ENCODE results near the gene FZD8. TPM values are rescaled to one million over a fixed set of nuclear protein-coding genes. Genes with fewer than 3 reads are reported as not detected.

The FZD8 gene
- total RNA-seq, 1 donor from 2014 or later, result 6.6 TPM

DNA sequence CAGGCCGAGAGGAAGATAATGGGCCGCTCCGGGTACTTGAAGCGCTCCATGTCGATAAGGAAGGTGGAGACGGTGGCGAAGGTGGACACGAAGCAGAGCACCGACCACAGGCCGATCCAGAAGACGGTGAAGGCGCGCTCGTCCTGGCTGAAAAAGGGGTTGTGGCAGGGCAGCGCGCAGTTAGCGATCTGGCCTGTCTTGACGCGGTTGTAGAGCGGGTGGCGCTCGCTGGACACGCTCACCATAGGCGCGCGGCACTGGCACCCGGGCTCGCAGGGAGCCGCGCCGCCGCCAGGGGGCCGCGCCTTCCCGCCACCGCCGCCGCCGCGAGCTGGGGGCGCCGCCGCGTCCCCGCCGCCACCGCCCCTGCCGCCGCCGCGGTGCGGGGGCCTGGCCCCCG is 1.6 kb downstream of the FZD8 start:
- H3K9me3 ChIP-seq (replicated peaks), result no peaks in the 10 kb centered on the region
- DNase-seq, result peak; percentile 69
- H3K27me3 ChIP-seq (ENCODE audit: low read depth), result no peaks in the 10 kb centered on the region
- intact Hi-C loops (cut with micrococcal nuclease), result no loop called here
- H3K27ac ChIP-seq (replicated peaks), result peak overlapping the region; percentile 99
- peaks cover 72% of the 10 kb centered on the region for H3K4me1 ChIP-seq
- no peaks in the 10 kb centered on the region for H3K36me3 ChIP-seq
- peak overlapping the region; percentile 88 for H3K4me3 ChIP-seq
- TF ChIP-seq, protein P1, sequence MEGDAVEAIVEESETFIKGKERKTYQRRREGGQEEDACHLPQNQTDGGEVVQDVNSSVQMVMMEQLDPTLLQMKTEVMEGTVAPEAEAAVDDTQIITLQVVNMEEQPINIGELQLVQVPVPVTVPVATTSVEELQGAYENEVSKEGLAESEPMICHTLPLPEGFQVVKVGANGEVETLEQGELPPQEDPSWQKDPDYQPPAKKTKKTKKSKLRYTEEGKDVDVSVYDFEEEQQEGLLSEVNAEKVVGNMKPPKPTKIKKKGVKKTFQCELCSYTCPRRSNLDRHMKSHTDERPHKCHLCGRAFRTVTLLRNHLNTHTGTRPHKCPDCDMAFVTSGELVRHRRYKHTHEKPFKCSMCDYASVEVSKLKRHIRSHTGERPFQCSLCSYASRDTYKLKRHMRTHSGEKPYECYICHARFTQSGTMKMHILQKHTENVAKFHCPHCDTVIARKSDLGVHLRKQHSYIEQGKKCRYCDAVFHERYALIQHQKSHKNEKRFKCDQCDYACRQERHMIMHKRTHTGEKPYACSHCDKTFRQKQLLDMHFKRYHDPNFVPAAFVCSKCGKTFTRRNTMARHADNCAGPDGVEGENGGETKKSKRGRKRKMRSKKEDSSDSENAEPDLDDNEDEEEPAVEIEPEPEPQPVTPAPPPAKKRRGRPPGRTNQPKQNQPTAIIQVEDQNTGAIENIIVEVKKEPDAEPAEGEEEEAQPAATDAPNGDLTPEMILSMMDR (IDR thresholded peaks at IDR 0.05; ENCODE audit: borderline replicate concordance), result peak; percentile 57

DNA sequence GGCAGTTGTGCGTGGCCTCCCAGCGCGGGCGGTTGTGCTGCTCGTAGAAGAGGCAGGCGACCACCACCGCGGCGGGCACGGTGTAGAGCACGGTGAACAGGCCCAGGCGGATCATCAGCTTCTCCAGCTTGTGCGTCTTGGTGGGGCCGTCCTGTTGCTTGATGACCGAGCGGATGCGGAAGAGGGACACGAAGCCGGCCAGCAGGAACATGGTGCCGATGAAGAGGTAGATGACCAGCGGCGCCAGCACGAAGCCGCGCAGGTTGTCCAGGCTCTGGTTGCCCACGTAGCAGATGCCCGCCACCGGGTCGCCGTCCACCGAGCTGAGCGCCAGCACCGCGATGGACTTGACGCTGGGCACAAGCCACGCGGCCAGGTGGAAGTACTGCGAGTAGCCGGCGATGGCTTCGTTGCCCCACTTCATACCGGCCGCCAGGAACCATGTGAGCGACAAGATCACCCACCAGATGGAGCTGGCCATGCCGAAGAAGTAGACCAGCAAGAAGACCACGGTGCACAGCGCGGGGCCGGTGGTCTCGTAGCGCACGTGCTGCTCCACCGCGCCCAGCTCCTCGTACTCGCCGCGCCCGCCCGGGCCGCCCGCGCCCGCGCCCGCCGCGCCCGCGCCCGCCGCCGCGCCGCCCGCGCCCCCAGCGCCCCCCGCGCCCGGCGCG is 2.2 kb downstream of the FZD8 start:
- Histone ChIP-seq H3K4me1 (peaks cover 74% of the 10 kb centered on the region), H3K36me3 (no peaks in the 10 kb centered on the region), H3K27me3 (ENCODE audit: low read depth) (no peaks in the 10 kb centered on the region), H3K4me3 (peak overlapping the region; percentile 88), H3K27ac (replicated peaks) (no peak overlapping the region), H3K9me3 (replicated peaks) (no peaks in the 10 kb centered on the region)
- intact Hi-C loops (cut with micrococcal nuclease), result loop anchor here (5.0 kb wide), 1 partner anchor 1137 kb away; no protein-coding TSS in a partner anchor
- DNase-seq, result peak; percentile 19
- TF ChIP-seq, protein P1 (IDR thresholded peaks at IDR 0.05; ENCODE audit: borderline replicate concordance), result no peak

- peak; percentile 13 for DNase-seq
- Histone ChIP-seq H3K4me1 (peaks cover 70% of the 10 kb centered on the region), H3K9me3 (replicated peaks) (no peaks in the 10 kb centered on the region), H3K4me3 (peak overlapping the region; percentile 88), H3K27me3 (ENCODE audit: low read depth) (no peaks in the 10 kb centered on the region), H3K27ac (replicated peaks) (no peak overlapping the region), H3K36me3 (no peaks in the 10 kb centered on the region)
- intact Hi-C loops (cut with micrococcal nuclease), result loop anchor here (5.0 kb wide), 1 partner anchor 1138 kb away; no protein-coding TSS in a partner anchor
- TF ChIP-seq, protein P1 (IDR thresholded peaks at IDR 0.05; ENCODE audit: borderline replicate concordance), result no peak
Measured at GRCh38 chr10:35639021-35639727, 2.9 kb downstream of the FZD8 start.

DNA sequence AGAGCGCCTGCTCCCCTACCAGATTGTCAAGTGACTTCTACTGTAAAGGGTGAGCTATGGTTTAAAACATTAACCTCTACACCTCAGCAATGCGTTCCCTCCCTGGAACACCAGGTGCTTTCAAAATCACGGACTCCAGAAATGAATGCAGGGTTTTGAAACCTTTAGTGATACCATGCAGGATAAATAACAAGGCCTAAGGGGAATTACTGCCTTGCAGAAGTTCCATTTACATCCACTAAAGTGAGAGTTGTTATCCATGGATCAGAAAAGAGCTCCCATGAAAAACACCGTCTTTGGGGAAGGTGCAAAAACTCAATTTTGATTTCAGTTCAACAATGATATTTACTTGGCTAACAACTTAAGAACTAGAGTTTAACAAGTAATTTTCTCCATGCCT is 4.0 kb downstream of the FZD8 start:
- H3K4me1 ChIP-seq, result peaks cover 61% of the 10 kb centered on the region
- no peak overlapping the region for H3K27ac ChIP-seq (replicated peaks)
- no peaks in the 10 kb centered on the region for H3K9me3 ChIP-seq (replicated peaks)
- TF ChIP-seq, protein P1 (IDR thresholded peaks at IDR 0.05; ENCODE audit: borderline replicate concordance), result no peak
- no peaks in the 10 kb centered on the region for H3K27me3 ChIP-seq (ENCODE audit: low read depth)
- H3K36me3 ChIP-seq, result no peaks in the 10 kb centered on the region
- intact Hi-C loops (cut with micrococcal nuclease), result loop anchor here (5.0 kb wide), 1 partner anchor 1139 kb away; no protein-coding TSS in a partner anchor
- no peak for DNase-seq
- H3K4me3 ChIP-seq, result no peak overlapping the region

GRCh38 chr10:35637462-35637861 is 4.6 kb downstream of the FZD8 start:
- Histone ChIP-seq H3K36me3 (no peaks in the 10 kb centered on the region), H3K27ac (replicated peaks) (no peak overlapping the region), H3K9me3 (replicated peaks) (no peaks in the 10 kb centered on the region), H3K27me3 (ENCODE audit: low read depth) (no peaks in the 10 kb centered on the region), H3K4me3 (peak overlapping the region; percentile 28), H3K4me1 (peaks cover 55% of the 10 kb centered on the region)
- TF ChIP-seq, protein P1 (IDR thresholded peaks at IDR 0.05; ENCODE audit: borderline replicate concordance), result no peak
- intact Hi-C loops (cut with micrococcal nuclease), result loop anchor here (5.0 kb wide), 1 partner anchor 1140 kb away; no protein-coding TSS in a partner anchor
- DNase-seq, result no peak

Data from left ventricle myocardium inferior (tissue), 1 donor.